Dendritic cell treated with granulocyte-macrophage colony-stimulating factor and Interleukin-4, amounts not matched to agents 40 ng/mL and 50 ng/mL, for 4 days (primary cell): ENCODE results near the gene RAB11FIP3.
"Not testable (repeated sequence)": the region's sequence is repeated elsewhere in the genome, so short reads cannot be mapped to it uniquely, and the experiment has no call there.

Source experiments
- H3K27ac Mint-ChIP-seq: one replicate; pipeline ENCODE4 v1.8.0; 2022; ENCODE audit warnings: mild to moderate bottlenecking, mixed read lengths
- H3K27me3 Mint-ChIP-seq: one replicate; pipeline ENCODE4 v1.8.0; 2022; ENCODE audit warnings: mild to moderate bottlenecking, mixed read lengths
- H3K36me3 Mint-ChIP-seq: one replicate; pipeline ENCODE4 v1.8.0; 2022; ENCODE audit warnings: low read depth, mixed read lengths
- H3K4me1 Mint-ChIP-seq: one replicate; pipeline ENCODE4 v1.8.0; 2022; ENCODE audit warnings: low read depth, mixed read lengths
- H3K4me3 Mint-ChIP-seq: one replicate; pipeline ENCODE4 v1.8.0; 2022; ENCODE audit warnings: mild to moderate bottlenecking, moderate library complexity, mixed read lengths
- H3K9me3 Mint-ChIP-seq: one replicate; pipeline ENCODE4 v1.8.0; 2022; ENCODE audit warnings: mixed read lengths
- intact Hi-C: fragments of 100-400 bp; cut with micrococcal nuclease; formaldehyde crosslinking; loops from one replicate; pipeline ENCODE4 v1.15.0; 2022

The RAB11FIP3 gene

GRCh38 chr16:398561-399339, 26.7 kb upstream of the RAB11FIP3 start:
- H3K36me3 Mint-ChIP-seq = peaks cover 30% of the 10 kb centered on the region
- peak overlapping the region; percentile 98 for H3K27ac Mint-ChIP-seq
- peaks cover 40% of the 10 kb centered on the region for H3K4me1 Mint-ChIP-seq
- peak overlapping the region; percentile 60 for H3K4me3 Mint-ChIP-seq
- H3K27me3 Mint-ChIP-seq = no peaks in the 10 kb centered on the region
- H3K9me3 Mint-ChIP-seq = no peaks in the 10 kb centered on the region
- intact Hi-C loops = no loop called here

DNA sequence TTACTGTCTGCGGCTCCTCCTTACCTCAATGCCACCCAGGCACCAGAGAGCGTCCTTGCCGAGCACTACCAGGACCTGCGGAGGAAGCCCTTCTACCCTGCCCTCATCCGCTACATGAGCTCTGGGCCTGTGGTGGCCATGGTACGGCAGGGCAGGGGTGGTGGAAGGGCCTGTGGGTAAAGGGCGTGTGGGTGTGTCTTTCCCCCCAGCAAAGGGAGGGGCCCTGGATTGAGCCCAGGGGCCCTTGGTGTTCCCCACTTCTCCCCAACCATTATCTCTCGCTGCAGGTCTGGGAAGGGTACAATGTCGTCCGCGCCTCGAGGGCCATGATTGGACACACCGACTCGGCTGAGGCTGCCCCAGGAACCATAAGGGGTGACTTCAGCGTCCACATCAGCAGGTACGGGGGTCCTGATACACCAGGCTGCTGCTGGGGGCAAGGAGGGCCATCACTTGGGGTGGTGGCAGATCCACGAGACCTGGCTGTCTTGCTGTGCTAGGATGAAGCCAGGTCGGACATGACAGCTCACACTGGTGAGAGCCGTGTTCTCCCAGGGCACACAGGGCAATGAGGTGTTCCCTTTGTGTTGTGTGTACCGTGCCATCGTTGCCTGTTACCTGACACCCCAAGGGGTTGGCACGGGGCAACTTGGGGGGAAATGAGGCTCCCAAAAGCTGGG, 26.0 kb upstream of the RAB11FIP3 start:
- H3K36me3 Mint-ChIP-seq = peaks cover 30% of the 10 kb centered on the region
- H3K9me3 Mint-ChIP-seq = no peaks in the 10 kb centered on the region
- peak overlapping the region; percentile 98 for H3K27ac Mint-ChIP-seq
- no peaks in the 10 kb centered on the region for H3K27me3 Mint-ChIP-seq
- H3K4me3 Mint-ChIP-seq = peak overlapping the region; percentile 93
- intact Hi-C loops = no loop called here
- H3K4me1 Mint-ChIP-seq = peaks cover 40% of the 10 kb centered on the region

DNA sequence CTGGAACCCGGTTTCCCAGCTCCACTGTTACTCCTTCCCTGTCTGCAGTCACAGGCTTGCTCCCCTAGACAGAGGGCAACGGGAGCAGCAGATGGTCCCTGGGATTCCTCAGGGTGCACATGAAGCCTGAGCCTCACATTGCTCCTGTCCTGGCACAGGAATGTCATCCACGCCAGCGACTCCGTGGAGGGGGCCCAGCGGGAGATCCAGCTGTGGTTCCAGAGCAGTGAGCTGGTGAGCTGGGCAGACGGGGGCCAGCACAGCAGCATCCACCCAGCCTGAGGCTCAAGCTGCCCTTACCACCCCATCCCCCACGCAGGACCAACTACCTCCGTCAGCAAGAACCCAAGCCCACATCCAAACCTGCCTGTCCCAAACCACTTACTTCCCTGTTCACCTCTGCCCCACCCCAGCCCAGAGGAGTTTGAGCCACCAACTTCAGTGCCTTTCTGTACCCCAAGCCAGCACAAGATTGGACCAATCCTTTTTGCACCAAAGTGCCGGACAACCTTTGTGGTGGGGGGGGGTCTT, 25.3 kb upstream of the RAB11FIP3 start:
- Mint-ChIP-seq H3K4me3 (peak overlapping the region; percentile 93), H3K27ac (peak overlapping the region; percentile 98), H3K36me3 (peaks cover 30% of the 10 kb centered on the region), H3K9me3 (no peaks in the 10 kb centered on the region), H3K27me3 (no peaks in the 10 kb centered on the region), H3K4me1 (peaks cover 40% of the 10 kb centered on the region)
- intact Hi-C loops = no loop called here

DNA sequence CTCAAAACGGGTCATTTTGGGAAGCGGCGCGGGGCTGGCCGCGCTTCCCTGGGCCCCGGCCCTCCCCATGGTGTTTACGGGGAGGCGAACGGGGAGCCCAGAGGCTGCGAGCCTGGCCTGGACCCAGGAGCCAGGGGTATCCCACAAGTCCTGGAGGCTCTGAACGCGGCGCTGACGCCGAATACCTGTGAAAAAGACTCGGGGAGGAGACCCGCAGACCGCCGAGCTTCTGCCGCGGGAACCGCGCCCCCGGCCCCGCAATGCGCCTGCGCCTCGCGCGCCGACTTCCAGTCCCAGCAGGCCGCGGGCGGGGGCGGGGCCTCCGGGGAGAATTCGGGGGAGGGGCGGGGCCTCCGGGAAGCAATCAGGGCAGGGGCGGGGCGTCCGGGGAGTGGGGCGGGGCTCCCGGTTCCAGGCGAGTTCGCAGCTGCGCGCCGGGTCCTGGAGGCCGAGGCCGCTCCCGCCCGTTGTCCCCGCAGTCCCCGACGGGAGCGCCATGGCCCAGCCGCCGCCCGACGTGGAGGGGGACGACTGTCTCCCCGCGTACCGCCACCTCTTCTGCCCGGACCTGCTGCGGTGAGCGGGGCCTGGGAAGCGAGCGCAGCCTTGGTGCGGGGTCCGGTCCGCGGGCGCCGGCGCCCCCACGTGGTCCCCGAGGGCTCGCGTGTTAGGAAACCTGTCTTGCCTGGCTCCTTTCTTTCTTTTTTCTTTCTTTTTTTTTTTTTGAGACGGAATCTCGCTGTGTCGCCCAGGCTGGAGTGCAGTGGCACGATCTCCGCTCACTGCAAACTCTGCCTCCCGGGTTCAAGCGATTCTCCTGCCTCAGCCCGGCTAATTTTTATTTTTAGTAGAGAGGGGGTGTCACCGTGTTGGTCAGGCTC, 23.7 kb upstream of the RAB11FIP3 start, which contains the start of gene DECR2:
Gene DECR2 (plus strand): TSS at position 418 of the 881 bp plus-strand sequence. CDS start 79 bp downstream, at position 497.
- H3K4me3 Mint-ChIP-seq = peak within 1 kb of the TSS; percentile 93
- H3K27ac Mint-ChIP-seq = peak within 1 kb of the TSS; percentile 98
- no peaks in the 10 kb centered on the region for H3K9me3 Mint-ChIP-seq
- no peaks in the 10 kb centered on the region for H3K27me3 Mint-ChIP-seq
- H3K36me3 Mint-ChIP-seq = peaks cover 30% of the 10 kb centered on the region
- intact Hi-C loops = no loop called here
- peaks cover 32% of the 10 kb centered on the region for H3K4me1 Mint-ChIP-seq

DNA sequence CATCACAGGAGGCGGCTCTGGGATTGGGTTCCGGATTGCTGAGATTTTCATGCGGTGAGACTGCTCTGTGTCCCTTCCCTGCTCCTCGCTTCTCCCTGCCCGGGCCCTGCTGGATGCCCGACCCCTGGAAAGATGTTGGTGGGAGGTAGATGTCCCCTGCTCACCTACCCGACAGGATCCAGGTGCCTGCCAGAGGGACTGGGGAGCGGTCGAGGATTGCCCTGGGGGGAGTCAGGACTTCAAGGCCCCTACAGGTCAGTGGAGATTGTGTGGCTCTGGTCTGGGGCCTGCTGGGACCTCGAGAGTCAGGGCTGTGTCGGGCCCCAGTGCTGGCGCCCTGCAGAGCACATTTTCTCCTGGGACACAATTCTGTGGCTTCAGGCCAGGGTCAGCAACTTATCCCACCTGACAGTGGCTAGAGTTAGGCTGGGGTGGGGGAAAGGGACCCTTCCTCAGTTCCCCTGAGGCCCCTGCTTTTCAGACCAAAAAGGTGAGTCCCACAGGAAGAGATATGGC, 20.4 kb upstream of the RAB11FIP3 start:
- intact Hi-C loops = no loop called here
- Mint-ChIP-seq H3K36me3 (peaks cover 19% of the 10 kb centered on the region), H3K27ac (no peak overlapping the region), H3K4me1 (peaks cover 7% of the 10 kb centered on the region), H3K9me3 (no peaks in the 10 kb centered on the region), H3K27me3 (no peaks in the 10 kb centered on the region), H3K4me3 (no peak overlapping the region)

GRCh38 chr16:405548-406506, 19.6 kb upstream of the RAB11FIP3 start:
- Mint-ChIP-seq H3K36me3 (peaks cover 19% of the 10 kb centered on the region), H3K27me3 (no peaks in the 10 kb centered on the region), H3K4me3 (no peak overlapping the region), H3K27ac (no peak overlapping the region), H3K4me1 (no peaks in the 10 kb centered on the region), H3K9me3 (no peaks in the 10 kb centered on the region)
- intact Hi-C loops = no loop called here

DNA sequence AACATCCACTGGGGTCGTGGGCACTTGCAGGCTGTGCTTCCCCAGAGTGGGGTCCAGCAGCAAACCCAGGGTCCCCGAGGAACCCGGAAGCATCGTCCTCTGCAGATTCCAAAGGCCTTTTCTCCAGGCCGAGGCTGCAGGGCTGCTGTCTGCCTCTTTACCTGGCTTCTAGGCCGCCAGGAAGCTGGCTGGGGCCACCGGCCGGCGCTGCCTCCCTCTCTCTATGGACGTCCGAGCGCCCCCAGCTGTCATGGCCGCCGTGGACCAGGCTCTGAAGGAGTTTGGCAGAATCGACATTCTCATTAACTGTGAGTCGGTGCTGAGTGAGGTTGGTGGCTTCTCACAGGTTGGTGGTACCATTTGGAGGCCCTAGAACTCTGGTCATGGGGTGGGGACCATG, 18.2 kb upstream of the RAB11FIP3 start:
- Mint-ChIP-seq H3K4me1 (no peaks in the 10 kb centered on the region), H3K27ac (no peak overlapping the region), H3K4me3 (no peak overlapping the region), H3K27me3 (no peaks in the 10 kb centered on the region), H3K36me3 (peaks cover 25% of the 10 kb centered on the region), H3K9me3 (no peaks in the 10 kb centered on the region)
- intact Hi-C loops = no loop called here

DNA sequence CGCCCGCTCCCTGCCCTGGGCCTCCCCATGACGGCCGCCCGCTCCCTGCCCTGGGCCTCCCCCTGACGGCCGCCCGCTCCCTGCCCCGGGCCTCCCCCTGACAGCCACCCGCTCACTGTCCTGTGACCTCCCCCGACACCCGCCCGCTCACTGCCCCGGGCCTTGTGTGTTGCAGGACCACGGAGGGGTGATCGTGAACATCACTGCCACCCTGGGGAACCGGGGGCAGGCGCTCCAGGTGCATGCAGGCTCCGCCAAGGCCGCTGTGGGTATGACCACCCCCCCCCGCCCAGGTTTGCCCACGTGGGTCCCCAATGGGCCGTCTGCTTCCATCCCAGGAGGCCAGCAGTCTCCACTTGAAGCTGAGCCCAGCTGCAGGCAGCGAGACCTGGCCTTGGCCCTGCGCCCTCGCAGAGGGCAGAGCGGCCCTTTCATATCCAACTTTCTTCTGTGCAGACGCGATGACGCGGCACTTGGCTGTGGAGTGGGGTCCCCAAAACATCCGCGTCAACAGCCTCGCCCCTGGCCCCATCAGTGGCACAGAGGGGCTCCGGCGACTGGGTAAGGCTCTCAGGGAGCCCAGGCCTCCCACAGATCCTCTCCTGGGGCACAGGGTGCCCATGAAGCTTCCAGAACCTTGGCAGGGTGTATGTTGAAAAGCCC, 14.8 kb upstream of the RAB11FIP3 start:
- Mint-ChIP-seq H3K36me3 (peaks cover 25% of the 10 kb centered on the region), H3K27me3 (no peaks in the 10 kb centered on the region), H3K4me3 (no peak overlapping the region), H3K9me3 (no peaks in the 10 kb centered on the region), H3K4me1 (no peaks in the 10 kb centered on the region), H3K27ac (no peak overlapping the region)
- intact Hi-C loops = no loop called here

DNA sequence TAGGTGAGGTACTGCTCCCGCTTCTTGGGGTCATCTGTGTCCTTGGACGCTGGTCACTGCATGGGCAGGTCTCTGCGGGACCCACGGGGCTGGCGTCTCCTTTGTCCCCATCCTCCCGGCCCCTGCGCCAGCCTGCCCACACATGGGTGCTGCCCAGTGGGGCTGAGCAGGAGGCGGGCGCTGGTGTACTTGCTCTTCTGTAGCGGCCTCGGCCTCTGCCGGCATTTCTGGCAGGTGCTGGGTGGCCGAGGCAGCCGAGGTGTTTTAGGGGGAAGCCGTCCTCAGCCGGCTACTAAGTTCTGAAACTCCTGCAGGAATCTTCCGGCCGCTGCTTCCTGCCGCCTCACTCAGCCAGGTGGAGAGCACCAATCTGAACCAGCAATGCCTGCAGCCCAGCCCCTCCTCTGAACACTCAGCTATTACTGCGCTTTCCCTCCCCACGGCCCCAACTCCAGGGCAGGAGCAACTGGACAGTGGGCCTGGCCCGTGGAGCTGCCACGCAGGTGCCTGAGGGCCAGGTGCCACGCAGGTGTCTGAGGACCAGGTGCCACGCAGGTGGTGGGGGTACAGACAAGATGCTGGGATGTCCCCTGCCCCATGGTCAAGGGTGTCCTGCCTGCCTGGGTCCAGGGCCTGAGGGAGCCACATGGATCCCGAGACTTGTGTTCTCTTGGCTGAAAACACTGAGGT, 13.7 kb upstream of the RAB11FIP3 start:
- intact Hi-C loops = no loop called here
- Mint-ChIP-seq H3K36me3 (peaks cover 25% of the 10 kb centered on the region), H3K4me3 (no peak overlapping the region), H3K4me1 (no peaks in the 10 kb centered on the region), H3K27ac (no peak overlapping the region), H3K9me3 (no peaks in the 10 kb centered on the region), H3K27me3 (no peaks in the 10 kb centered on the region)

- H3K4me3 Mint-ChIP-seq = no peak overlapping the region
- intact Hi-C loops = no loop called here
- H3K27me3 Mint-ChIP-seq = no peaks in the 10 kb centered on the region
- H3K4me1 Mint-ChIP-seq = no peaks in the 10 kb centered on the region
- no peaks in the 10 kb centered on the region for H3K9me3 Mint-ChIP-seq
- H3K27ac Mint-ChIP-seq = no peak overlapping the region
- H3K36me3 Mint-ChIP-seq = peaks cover 25% of the 10 kb centered on the region
Measured at GRCh38 chr16:414395-415169, 10.9 kb upstream of the RAB11FIP3 start.

DNA sequence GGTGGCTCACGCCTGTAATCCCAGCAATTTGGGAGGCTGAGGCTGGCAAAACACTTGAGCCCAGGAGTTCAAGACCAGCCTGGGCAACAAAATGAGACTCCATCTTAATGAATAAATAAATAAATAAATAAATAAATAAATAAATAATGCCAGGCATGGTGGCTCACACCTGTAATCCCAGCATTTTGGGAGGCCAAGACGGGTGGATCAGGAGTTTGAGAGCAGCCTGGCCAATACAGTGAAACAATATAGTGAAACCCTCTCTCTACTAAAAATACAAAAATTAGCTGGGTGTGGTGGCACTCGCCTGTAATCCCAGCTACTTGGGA, 10.3 kb upstream of the RAB11FIP3 start:
- H3K4me1 Mint-ChIP-seq, intact Hi-C loops, H3K27me3 Mint-ChIP-seq, H3K27ac Mint-ChIP-seq, H3K4me3 Mint-ChIP-seq, H3K9me3 Mint-ChIP-seq: not testable (repeated sequence)
- H3K36me3 Mint-ChIP-seq = peaks cover 20% of the 10 kb centered on the region
